Adipocyte (in vitro differentiated cells): Measurements from ENCODE around the gene NFATC4.
A peak's percentile ranks its signal among the peaks of the same experiment; 100 is the strongest.

Experiments used
- DNase-seq: peaks from one replicate; pipeline ENCODE4 v3.0.0-alpha.2; 2015; ENCODE audit warnings: low read depth
- H3K27me3 ChIP-seq: replicated peaks from 2 replicates; pipeline ENCODE4 v1.7.0; 2013; ENCODE audit warnings: mild to moderate bottlenecking, low read length, moderate library complexity; ENCODE audit not compliant: control insufficient read depth, insufficient read depth
- H3K36me3 ChIP-seq: 2 replicates; pipeline ENCODE4 v1.7.0; 2013; ENCODE audit warnings: low read length, mild to moderate bottlenecking, moderate library complexity; ENCODE audit not compliant: control insufficient read depth, insufficient read depth, severe bottlenecking
- H3K4me1 ChIP-seq: 2 replicates; pipeline ENCODE4 v1.7.0; 2013; ENCODE audit warnings: mild to moderate bottlenecking, low read length, moderate library complexity; ENCODE audit not compliant: control insufficient read depth, insufficient read depth
- H3K4me3 ChIP-seq: 2 replicates; pipeline ENCODE4 v1.7.0; 2013; ENCODE audit warnings: mild to moderate bottlenecking, low read length, moderate library complexity
- H3K9ac ChIP-seq: 2 replicates; pipeline ENCODE4 v1.7.0; 2013; ENCODE audit warnings: mild to moderate bottlenecking, low read length, moderate library complexity
- H3K9me3 ChIP-seq: 2 replicates; pipeline ENCODE4 v1.7.0; 2013; ENCODE audit warnings: mild to moderate bottlenecking, low read length, moderate library complexity; ENCODE audit not compliant: control insufficient read depth

Gene NFATC4

GRCh38 chr14:24406416-24406815 lies 38.4 kb downstream of the NFATC4 start:
- Histone ChIP-seq H3K9me3 (no peaks in the 10 kb centered on the region), H3K9ac (no peak overlapping the region), H3K4me3 (no peak overlapping the region), H3K4me1 (peaks cover 24% of the 10 kb centered on the region), H3K27me3 (no peaks in the 10 kb centered on the region), H3K36me3 (no peaks in the 10 kb centered on the region)
- no peak for DNase-seq

- no peak overlapping the region for H3K9ac ChIP-seq
- H3K4me3 ChIP-seq: no peak overlapping the region
- H3K36me3 ChIP-seq: no peaks in the 10 kb centered on the region
- no peak for DNase-seq
- no peaks in the 10 kb centered on the region for H3K27me3 ChIP-seq
- H3K9me3 ChIP-seq: no peaks in the 10 kb centered on the region
- peaks cover 18% of the 10 kb centered on the region for H3K4me1 ChIP-seq
These were observed 39.8 kb downstream of the NFATC4 start for GRCh38 chr14:24407608-24408325.

- H3K4me3 ChIP-seq: no peak overlapping the region
- no peaks in the 10 kb centered on the region for H3K27me3 ChIP-seq
- no peaks in the 10 kb centered on the region for H3K36me3 ChIP-seq
- H3K9me3 ChIP-seq: no peaks in the 10 kb centered on the region
- no peak for DNase-seq
- no peak overlapping the region for H3K9ac ChIP-seq
- H3K4me1 ChIP-seq: peaks cover 8% of the 10 kb centered on the region
These were observed 40.8 kb downstream of the NFATC4 start for GRCh38 chr14:24408764-24409163.

GRCh38 chr14:24409192-24409591 lies 41.2 kb downstream of the NFATC4 start:
- H3K36me3 ChIP-seq: no peaks in the 10 kb centered on the region
- H3K27me3 ChIP-seq: no peaks in the 10 kb centered on the region
- no peak for DNase-seq
- H3K4me3 ChIP-seq: no peak overlapping the region
- no peaks in the 10 kb centered on the region for H3K9me3 ChIP-seq
- no peak overlapping the region for H3K9ac ChIP-seq
- H3K4me1 ChIP-seq: peaks cover 7% of the 10 kb centered on the region

GRCh38 chr14:24409956-24410355 lies 42.0 kb downstream of the NFATC4 start:
- no peaks in the 10 kb centered on the region for H3K36me3 ChIP-seq
- H3K27me3 ChIP-seq: no peaks in the 10 kb centered on the region
- no peak overlapping the region for H3K4me3 ChIP-seq
- peaks cover 7% of the 10 kb centered on the region for H3K4me1 ChIP-seq
- no peaks in the 10 kb centered on the region for H3K9me3 ChIP-seq
- DNase-seq: no peak
- no peak overlapping the region for H3K9ac ChIP-seq

DNA sequence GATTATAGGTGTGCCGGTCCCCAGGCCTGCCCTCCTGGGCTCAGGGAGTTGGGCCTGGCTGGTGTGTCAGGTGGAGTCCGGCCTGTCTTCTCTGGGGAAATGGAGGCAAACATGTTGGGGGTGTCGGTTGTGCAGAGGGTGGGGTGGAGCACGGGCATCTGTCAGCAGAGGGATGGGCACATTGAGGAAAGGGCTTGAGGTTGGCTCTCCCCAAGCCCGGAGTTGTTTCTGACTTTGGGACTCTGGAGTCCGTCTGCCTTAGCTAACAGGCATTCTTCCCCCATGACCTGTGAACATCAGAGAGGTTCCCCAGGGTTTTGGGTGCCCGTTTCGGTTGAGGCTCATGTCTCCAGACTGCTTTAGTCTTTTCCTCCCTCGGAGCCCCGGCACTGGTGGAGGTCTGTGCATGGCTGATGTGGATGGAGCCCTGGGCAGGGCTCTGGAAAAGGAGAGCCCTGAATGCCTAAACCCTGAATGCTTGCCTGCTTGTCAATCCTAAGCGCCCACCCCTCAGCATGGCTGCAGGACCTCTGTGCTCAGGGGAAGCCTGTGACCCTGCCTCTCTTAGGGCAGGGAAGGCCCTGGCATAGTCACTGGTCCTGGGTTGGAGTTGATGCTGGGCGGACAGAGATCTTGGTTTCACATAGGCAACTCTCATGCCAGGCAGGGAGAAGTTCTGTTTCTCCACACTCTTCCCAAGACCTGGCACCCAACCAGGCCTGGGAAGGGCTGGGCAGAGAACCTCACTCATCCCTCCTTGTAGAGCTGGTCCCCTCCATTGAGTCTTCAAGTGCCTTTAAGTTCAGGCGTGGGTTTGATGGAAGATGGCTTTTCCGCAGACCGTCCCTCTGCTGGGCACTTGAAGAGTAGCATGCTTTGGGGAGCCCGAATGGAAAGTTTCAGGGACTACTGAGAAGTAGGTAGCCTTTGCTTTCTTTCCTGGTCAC lies 43.7 kb downstream of the NFATC4 start:
- H3K36me3 ChIP-seq: no peaks in the 10 kb centered on the region
- no peaks in the 10 kb centered on the region for H3K27me3 ChIP-seq
- peak; percentile 73 for DNase-seq
- peaks cover 7% of the 10 kb centered on the region for H3K4me1 ChIP-seq
- H3K9ac ChIP-seq: no peak overlapping the region
- no peak overlapping the region for H3K4me3 ChIP-seq
- no peaks in the 10 kb centered on the region for H3K9me3 ChIP-seq

DNA sequence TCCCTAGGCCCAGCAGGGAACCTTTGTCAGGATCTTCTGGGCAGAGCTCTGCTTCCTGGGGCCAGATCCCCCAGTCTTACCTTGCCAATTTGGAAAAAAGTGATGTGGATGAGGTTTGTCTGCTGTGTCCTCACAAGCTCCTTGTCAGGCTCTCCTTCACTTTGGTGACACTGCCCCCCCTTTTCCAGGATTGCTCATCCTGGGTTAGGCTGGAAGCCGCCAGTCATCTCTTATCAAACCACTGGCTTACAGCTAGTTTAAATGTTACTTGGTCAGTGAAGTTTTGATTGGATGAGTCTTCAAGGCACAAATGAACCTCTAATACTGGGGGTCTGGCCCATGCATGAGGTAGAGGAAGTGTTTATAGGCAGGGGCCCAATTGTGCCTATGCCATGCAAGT lies 46.1 kb downstream of the NFATC4 start:
- H3K36me3 ChIP-seq: no peaks in the 10 kb centered on the region

GRCh38 chr14:24414732-24415420 lies 46.9 kb downstream of the NFATC4 start:
- H3K36me3 ChIP-seq: no peaks in the 10 kb centered on the region
- H3K4me1 ChIP-seq: no peaks in the 10 kb centered on the region
- no peak overlapping the region for H3K9ac ChIP-seq
- no peaks in the 10 kb centered on the region for H3K27me3 ChIP-seq
- H3K9me3 ChIP-seq: no peaks in the 10 kb centered on the region
- H3K4me3 ChIP-seq: no peak overlapping the region
- DNase-seq: no peak

More for the DNA sequence above, 46.1 kb downstream of the NFATC4 start:
- H3K9ac ChIP-seq: no peak overlapping the region
- H3K4me1 ChIP-seq: peaks cover 3% of the 10 kb centered on the region
- no peaks in the 10 kb centered on the region for H3K9me3 ChIP-seq
- DNase-seq: no peak
- no peaks in the 10 kb centered on the region for H3K27me3 ChIP-seq
- H3K4me3 ChIP-seq: no peak overlapping the region

DNA sequence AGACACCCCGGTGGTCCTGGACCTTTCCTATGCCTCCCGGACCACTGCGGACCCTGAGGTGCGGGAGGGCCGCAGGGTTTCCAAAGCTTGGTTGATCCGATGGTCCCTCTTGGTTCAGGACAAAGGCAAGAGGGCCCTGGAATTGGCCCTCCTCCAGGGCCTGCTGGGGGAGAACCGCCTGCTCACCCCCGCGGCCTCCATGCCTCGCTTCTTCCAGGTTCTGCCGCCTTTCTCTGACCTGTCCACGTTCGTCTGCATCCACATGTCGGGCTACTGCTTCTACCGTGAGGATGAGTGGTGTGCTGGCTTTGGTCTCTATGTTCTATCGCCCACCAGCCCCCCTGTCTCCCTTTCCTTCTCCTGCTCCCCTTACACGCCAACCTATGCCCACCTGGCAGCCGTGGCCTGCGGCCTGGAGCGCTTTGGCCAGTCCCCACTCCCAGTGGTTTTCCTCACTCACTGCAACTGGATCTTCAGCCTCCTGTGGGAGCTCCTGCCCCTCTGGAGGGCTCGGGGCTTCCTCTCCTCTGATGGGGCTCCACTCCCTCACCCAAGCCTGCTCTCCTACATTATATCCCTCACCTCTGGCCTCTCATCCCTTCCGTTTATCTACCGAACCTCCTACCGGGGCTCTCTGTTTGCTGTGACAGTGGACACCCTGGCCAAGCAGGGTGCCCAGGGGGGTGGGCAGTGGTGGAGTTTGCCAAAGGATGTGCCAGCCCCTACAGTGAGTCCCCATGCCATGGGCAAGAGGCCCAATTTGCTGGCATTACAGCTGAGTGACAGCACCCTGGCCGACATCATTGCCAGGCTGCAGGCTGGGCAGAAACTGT lies 47.7 kb downstream of the NFATC4 start:
- DNase-seq: no peak
- Histone ChIP-seq H3K36me3 (no peaks in the 10 kb centered on the region), H3K9me3 (no peaks in the 10 kb centered on the region), H3K4me3 (no peak overlapping the region), H3K9ac (no peak overlapping the region), H3K27me3 (no peaks in the 10 kb centered on the region), H3K4me1 (no peaks in the 10 kb centered on the region)

GRCh38 chr14:24416254-24416931 lies 48.4 kb downstream of the NFATC4 start:
- Histone ChIP-seq H3K27me3 (no peaks in the 10 kb centered on the region), H3K4me3 (no peak overlapping the region), H3K36me3 (no peaks in the 10 kb centered on the region), H3K4me1 (no peaks in the 10 kb centered on the region), H3K9ac (no peak overlapping the region), H3K9me3 (no peaks in the 10 kb centered on the region)
- DNase-seq: no peak
